Neural cell (in vitro differentiated cells): ENCODE measurements around the gene KEL.

Experiments
- CTCF ChIP-seq: fragments of 450-650 bp; IDR thresholded peaks from 2 replicates; pipeline ENCODE4 v1.5.1; 2014; ENCODE audit warnings: antibody characterized with exemption, mild to moderate bottlenecking, moderate library complexity; ENCODE audit not compliant: poor library complexity, severe bottlenecking
- EP300 ChIP-seq: fragments of 450-650 bp; conservative IDR thresholded peaks from 2 replicates; pipeline ENCODE4 v1.6.1; 2014; ENCODE audit warnings: antibody characterized with exemption, mild to moderate bottlenecking, moderate library complexity; ENCODE audit not compliant: poor library complexity, severe bottlenecking
- EZH2 ChIP-seq: fragments of 200-600, 300-800 bp; shearing (Covaris generic), sonication (generic); IDR thresholded peaks from 2 replicates; pipeline ENCODE4 v1.6.1; 2014; ENCODE audit warnings: antibody characterized with exemption, low read length, borderline replicate concordance, mild to moderate bottlenecking; ENCODE audit not compliant: insufficient read depth, poor library complexity, severe bottlenecking
- MXI1 ChIP-seq: fragments of 450-650 bp; conservative IDR thresholded peaks from 2 replicates; pipeline ENCODE4 v1.6.1; 2014; ENCODE audit warnings: antibody characterized with exemption, mild to moderate bottlenecking; ENCODE audit not compliant: poor library complexity, severe bottlenecking
- POLR2AphosphoS5 ChIP-seq: IDR thresholded peaks from 2 replicates; pipeline ENCODE4 v1.6.1; 2012
- REST ChIP-seq: IDR thresholded peaks from 2 replicates; pipeline ENCODE4 v1.6.1; 2012; ENCODE audit warnings: borderline replicate concordance

- TF ChIP-seq EP300 (no peak), EZH2 (no peak), POLR2AphosphoS5 (no peak), CTCF (no peak), MXI1 (no peak), REST (no peak)
These were observed 39.9 kb upstream of the KEL start for GRCh38 chr7:143002106-143002505.
